Testis (tissue), 3 donors: ENCODE results near the gene ROBO1. TPM values are rescaled to one million over a fixed set of nuclear protein-coding genes. Genes with fewer than 3 reads are reported as not detected.

Source experiments
- DNase-seq: peaks from one replicate; pipeline ENCODE4 v3.0.0-alpha.2; 2019
- H3K27ac ChIP-seq, 2 donors: fragments of 200-600 bp; sonication (generic); one replicate each; pipeline ENCODE4 v1.5.1; 2019
- H3K27me3 ChIP-seq: fragments of 200-600 bp; sonication (generic); one replicate; pipeline ENCODE4 v1.5.1; 2019
- H3K36me3 ChIP-seq: fragments of 200-600 bp; sonication (generic); one replicate; pipeline ENCODE4 v1.5.1; 2017; ENCODE audit warnings: low read depth; ENCODE audit errors: missing control alignments
- H3K4me1 ChIP-seq: fragments of 200-600 bp; sonication (generic); one replicate; pipeline ENCODE4 v1.5.1; 2019
- H3K4me3 ChIP-seq, 2 donors: fragments of 200-600 bp; sonication (generic); one replicate each; pipeline ENCODE4 v1.5.1; 2017 to 2019
- H3K9me3 ChIP-seq: fragments of 200-600 bp; sonication (generic); one replicate; pipeline ENCODE4 v1.5.1; 2017
- POLR2A ChIP-seq: fragments of 450-650 bp; IDR thresholded peaks from one replicate; pipeline ENCODE4 v1.6.1; 2017; ENCODE audit warnings: antibody characterized with exemption, mild to moderate bottlenecking, moderate library complexity
- WGBS, 2 donors: methylation state at CpG; one replicate each; pipeline ENCODE4 v1.1.5; 2018; 5-methylcytosine and 5-hydroxymethylcytosine counted together
- intact Hi-C: fragments of 100-400 bp; cut with DNase I; formaldehyde crosslinking; loops from one replicate; pipeline ENCODE4 v1.15.1; 2023; ENCODE audit warnings: low total_unique reads
- polyA plus RNA-seq: library from polyadenylated mRNA; stranded (reverse); fragments of 350-450 nt; fragmentation: Illumina TruSeq; extraction: RNeasy Lipid Tissue Mini Kit (QIAGEN cat#74804); gene quantifications from one replicate; pipeline ENCODE4 v1.2.3, GENCODE V29; 2014; ENCODE audit warnings: low read depth, low replicate concordance; ENCODE audit not compliant: insufficient read depth
- total RNA-seq, 2 donors: library from RNA; depleted of rRNA; stranded (reverse); fragments of >200 nt; gene quantifications; one replicate each; pipeline ENCODE4 v1.2.3, GENCODE V29; 2016
- TF ChIP-seq, protein P1 (sequence below), 3 experiments: fragments of 450-650 bp in 2 of 3; fragments of 200-600 bp in 1 of 3; sonication (generic) in 1 of 3; IDR thresholded peaks; one replicate each; pipeline ENCODE4 v1.5.1; 2016 to 2019; ENCODE audit warnings: antibody characterized with exemption in 3 of 3, mild to moderate bottlenecking in 2 of 3, moderate library complexity in 1 of 3

The ROBO1 gene
- total and polyA plus RNA-seq, 3 donors from 2014 or later, result 39.4 to 45.1 (median 42.6) TPM

- Histone ChIP-seq H3K27ac (no peak overlapping the region), H3K4me1 (no peaks in the 10 kb centered on the region), H3K4me3 (no peak overlapping the region), H3K36me3 (no peaks in the 10 kb centered on the region), H3K9me3 (no peaks in the 10 kb centered on the region), H3K27me3 (no peaks in the 10 kb centered on the region)
- no peak for DNase-seq
- WGBS, 2 donors, result 82 to 90% methylated on average over 1 of the region's 1 CpG
- TF ChIP-seq POLR2A, result no peak
- TF ChIP-seq, protein P1, sequence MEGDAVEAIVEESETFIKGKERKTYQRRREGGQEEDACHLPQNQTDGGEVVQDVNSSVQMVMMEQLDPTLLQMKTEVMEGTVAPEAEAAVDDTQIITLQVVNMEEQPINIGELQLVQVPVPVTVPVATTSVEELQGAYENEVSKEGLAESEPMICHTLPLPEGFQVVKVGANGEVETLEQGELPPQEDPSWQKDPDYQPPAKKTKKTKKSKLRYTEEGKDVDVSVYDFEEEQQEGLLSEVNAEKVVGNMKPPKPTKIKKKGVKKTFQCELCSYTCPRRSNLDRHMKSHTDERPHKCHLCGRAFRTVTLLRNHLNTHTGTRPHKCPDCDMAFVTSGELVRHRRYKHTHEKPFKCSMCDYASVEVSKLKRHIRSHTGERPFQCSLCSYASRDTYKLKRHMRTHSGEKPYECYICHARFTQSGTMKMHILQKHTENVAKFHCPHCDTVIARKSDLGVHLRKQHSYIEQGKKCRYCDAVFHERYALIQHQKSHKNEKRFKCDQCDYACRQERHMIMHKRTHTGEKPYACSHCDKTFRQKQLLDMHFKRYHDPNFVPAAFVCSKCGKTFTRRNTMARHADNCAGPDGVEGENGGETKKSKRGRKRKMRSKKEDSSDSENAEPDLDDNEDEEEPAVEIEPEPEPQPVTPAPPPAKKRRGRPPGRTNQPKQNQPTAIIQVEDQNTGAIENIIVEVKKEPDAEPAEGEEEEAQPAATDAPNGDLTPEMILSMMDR (IDR thresholded peaks at IDR 0.05), result no peak
- intact Hi-C loops, result no loop called here
Measured at GRCh38 chr3:78792733-78793132, 975.1 kb downstream of the ROBO1 start.

GRCh38 chr3:78792212-78792611 lies 975.6 kb downstream of the ROBO1 start:
- TF ChIP-seq, protein P1 (IDR thresholded peaks at IDR 0.05), result no peak
- TF ChIP-seq POLR2A, result no peak

GRCh38 chr3:78791753-78792152 lies 976.0 kb downstream of the ROBO1 start:
- H3K27ac ChIP-seq, result no peak overlapping the region
- no peaks in the 10 kb centered on the region for H3K27me3 ChIP-seq
- no peaks in the 10 kb centered on the region for H3K9me3 ChIP-seq
- WGBS, 2 donors, result 60 to 94% methylated on average over 3 of the region's 3 CpGs
- TF ChIP-seq, protein P1 (IDR thresholded peaks at IDR 0.05), result no peak
- TF ChIP-seq POLR2A, result no peak
- H3K36me3 ChIP-seq, result no peaks in the 10 kb centered on the region
- intact Hi-C loops, result no loop called here
- no peak overlapping the region for H3K4me3 ChIP-seq
- no peak for DNase-seq
- no peaks in the 10 kb centered on the region for H3K4me1 ChIP-seq

More at GRCh38 chr3:78792212-78792611, 975.6 kb downstream of the ROBO1 start:
- WGBS, 2 donors, result 94 to 100% methylated on average over 1 of the region's 1 CpG
- H3K27me3 ChIP-seq, result no peaks in the 10 kb centered on the region
- intact Hi-C loops, result no loop called here
- DNase-seq, result no peak
- H3K4me3 ChIP-seq, result no peak overlapping the region
- H3K4me1 ChIP-seq, result no peaks in the 10 kb centered on the region
- no peak overlapping the region for H3K27ac ChIP-seq
- H3K9me3 ChIP-seq, result no peaks in the 10 kb centered on the region
- H3K36me3 ChIP-seq, result no peaks in the 10 kb centered on the region

DNA sequence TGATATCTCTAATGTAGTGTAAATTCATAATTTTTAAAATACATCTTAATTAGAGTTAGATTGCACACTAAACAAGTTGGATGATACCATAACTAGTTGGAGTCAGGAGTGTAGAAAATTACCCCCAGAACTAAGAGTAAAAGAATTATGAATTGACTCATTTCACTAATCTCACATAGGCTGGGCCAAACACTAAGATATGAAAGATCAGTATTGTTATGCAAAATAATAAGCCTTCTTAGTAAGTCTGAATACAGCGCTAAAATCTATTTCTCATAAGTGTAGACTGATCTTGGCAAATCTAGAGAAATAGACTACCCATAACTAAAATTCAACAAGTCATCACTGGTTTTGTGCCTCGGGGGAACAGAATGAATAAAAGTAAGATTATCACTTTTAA lies 979.0 kb downstream of the ROBO1 start:
- TF ChIP-seq, protein P1 (IDR thresholded peaks at IDR 0.05), result no peak
- TF ChIP-seq POLR2A, result no peak
- H3K4me1 ChIP-seq, result no peaks in the 10 kb centered on the region
- no peak overlapping the region for H3K27ac ChIP-seq
- intact Hi-C loops, result no loop called here
- H3K4me3 ChIP-seq, result no peak overlapping the region
- no peaks in the 10 kb centered on the region for H3K36me3 ChIP-seq
- 89 to 93% methylated on average over 2 of the region's 2 CpGs for WGBS, 2 donors
- H3K9me3 ChIP-seq, result no peaks in the 10 kb centered on the region
- no peak for DNase-seq
- no peaks in the 10 kb centered on the region for H3K27me3 ChIP-seq

GRCh38 chr3:78785004-78785403 lies 982.8 kb downstream of the ROBO1 start:
- no peak overlapping the region for H3K4me3 ChIP-seq
- no peak overlapping the region for H3K27ac ChIP-seq
- TF ChIP-seq, protein P1 (IDR thresholded peaks at IDR 0.05), result no peak
- no peak for TF ChIP-seq POLR2A
- DNase-seq, result no peak
- no peaks in the 10 kb centered on the region for H3K27me3 ChIP-seq
- no peaks in the 10 kb centered on the region for H3K9me3 ChIP-seq
- 56 to 77% methylated on average over 1 of the region's 1 CpG for WGBS, 2 donors
- no peaks in the 10 kb centered on the region for H3K4me1 ChIP-seq
- H3K36me3 ChIP-seq, result no peaks in the 10 kb centered on the region
- intact Hi-C loops, result no loop called here
